HepG2 (cell line): ENCODE data around the gene MAGEA1. TPM values are rescaled to one million over a fixed set of nuclear protein-coding genes. Genes with fewer than 3 reads are reported as not detected.
"Not testable (repeated sequence)": the region's sequence is repeated elsewhere in the genome, so short reads cannot be mapped to it uniquely, and the experiment has no call there.

ENCODE experiments used
- ATAC-seq: fragments of 200-7000 bp; cut with Tn5 transposase; 3 replicates; pipeline ENCODE4 v1.9.1; 2020; ENCODE audit warnings: mild to moderate bottlenecking, moderate library complexity
- BruUV-seq: library from RNA; stranded (reverse); fragments of 400-500 nt; replicated peaks from 2 replicates; lab custom pipeline; 2021; lab: Mats Ljungman, UMichigan
- CTCF ChIA-PET: fragments of 300-600 bp; formaldehyde crosslinking; extraction: SDS; loops from one replicate; lab custom pipeline; 2021; ENCODE audit warnings: low total read pairs, inconsistent platforms, low intra/inter-chr PET ratio; lab: Yijun Ruan, JAX
- POLR2A ChIA-PET: fragments of 350-600 bp; sonication (Branson Sonifier 250); formaldehyde crosslinking; loops from one replicate; lab custom pipeline; 2020; ENCODE audit warnings: antibody characterized with exemption, inconsistent platforms; lab: Yijun Ruan, JAX
- DNase-seq: peaks from one replicate; pipeline ENCODE4 v3.0.0-alpha.2; 2015; ENCODE audit warnings: low spot score
- FAIRE-seq: peaks from 3 replicates; lab custom pipeline; 2011; peaks lifted over from hg19 to GRCh38; lab: Jason Lieb, UNC
- H2AFZ ChIP-seq: one replicate; pipeline ENCODE4 v1.6.1; 2011; ENCODE audit warnings: low read length, inconsistent platforms
- H3K27ac ChIP-seq: fragments of 300-600 bp; 3 replicates; pipeline ENCODE4 v1.8.0; 2011; ENCODE audit warnings: mixed run types, mild to moderate bottlenecking, mixed read lengths, low read length, inconsistent platforms; ENCODE audit not compliant: insufficient read depth; ENCODE audit errors: extremely low read length
- H3K27me3 ChIP-seq, 2 experiments: fragments of 200-600 bp in 1 of 2; 2 replicates in 1 of 2; 3 replicates in 1 of 2; pipeline versions ENCODE4 v1.6.0 to v1.8.0; 2011; ENCODE audit warnings: low read length in 2 of 2, mild to moderate bottlenecking in 2 of 2, moderate library complexity in 2 of 2, inconsistent platforms in 1 of 2; ENCODE audit not compliant: insufficient read depth in 2 of 2, control insufficient read depth in 1 of 2
- H3K36me3 ChIP-seq, 2 experiments: fragments of 200-600 bp in 1 of 2; replicated peaks in 1 of 2; 2 replicates in 1 of 2; 3 replicates in 1 of 2; pipeline versions ENCODE4 v1.5.1 to v1.8.0; 2011; ENCODE audit warnings: low read length in 2 of 2, inconsistent platforms in 1 of 2; ENCODE audit not compliant: insufficient read depth in 2 of 2, control insufficient read depth in 1 of 2
- H3K4me1 ChIP-seq: 2 replicates; pipeline ENCODE4 v1.5.1; 2012; ENCODE audit warnings: low read length, inconsistent platforms; ENCODE audit not compliant: insufficient read depth
- H3K4me2 ChIP-seq: 2 replicates; pipeline ENCODE4 v1.6.0; 2011; ENCODE audit warnings: low read depth, low read length, inconsistent platforms
- H3K4me3 ChIP-seq, 3 experiments: fragments of 200-600 bp in 1 of 3; sonication (generic), shearing (Covaris generic) in 1 of 3; replicated peaks in 1 of 3; 2 replicates each; pipeline ENCODE4 v1.5.1; 2011 to 2016; ENCODE audit warnings: low read length in 3 of 3, inconsistent platforms in 2 of 3, low read depth in 2 of 3, mild to moderate bottlenecking in 2 of 3, control low read depth in 1 of 3, mixed read lengths in 1 of 3; ENCODE audit not compliant: insufficient read depth in 1 of 3
- H3K79me2 ChIP-seq: one replicate; pipeline ENCODE4 v1.6.1; 2011; ENCODE audit warnings: low read length, inconsistent platforms; ENCODE audit not compliant: insufficient read depth
- H3K9ac ChIP-seq: 2 replicates; pipeline ENCODE4 v1.6.0; 2011; ENCODE audit warnings: mild to moderate bottlenecking, low read depth, low read length, inconsistent platforms; ENCODE audit not compliant: insufficient read depth
- H3K9me3 ChIP-seq: 2 replicates; pipeline ENCODE4 v1.5.1; 2012; ENCODE audit warnings: mild to moderate bottlenecking, low read length
- H4K20me1 ChIP-seq: 2 replicates; pipeline ENCODE4 v1.6.0; 2011; ENCODE audit warnings: inconsistent platforms, mild to moderate bottlenecking, low read length, moderate library complexity; ENCODE audit not compliant: insufficient read depth
- ARNT2 ChIP-seq: sonication (generic); formaldehyde crosslinking; IDR thresholded peaks from 2 replicates; pipeline ENCODE4 v1.8.0; 2022; ENCODE audit warnings: mild to moderate bottlenecking, low read depth, missing genetic modification reagents, moderate library complexity
- CSRNP1 ChIP-seq: sonication (generic); formaldehyde crosslinking; IDR thresholded peaks from 2 replicates; pipeline ENCODE4 v1.8.1; 2023; ENCODE audit warnings: mild to moderate bottlenecking, missing genetic modification reagents
- CTCF ChIP-seq: sonication (generic); formaldehyde crosslinking; IDR thresholded peaks from 2 replicates; pipeline ENCODE4 v1.5.0; 2020; ENCODE audit warnings: mild to moderate bottlenecking, missing genetic modification reagents, moderate library complexity
- TFDP2 ChIP-seq: sonication (generic); formaldehyde crosslinking; IDR thresholded peaks from 2 replicates; pipeline ENCODE4 v1.4.0; 2020; ENCODE audit warnings: missing genetic modification reagents
- ZNF253 ChIP-seq: sonication (generic); formaldehyde crosslinking; IDR thresholded peaks from 2 replicates; pipeline ENCODE4 v1.8.0; 2022; ENCODE audit warnings: mild to moderate bottlenecking, missing genetic modification reagents, borderline replicate concordance
- ZNF614 ChIP-seq: IDR thresholded peaks from 2 replicates; pipeline ENCODE4 v1.6.1; 2018; ENCODE audit warnings: missing biosample characterization, missing genetic modification reagents, inconsistent platforms, borderline replicate concordance
- WGBS: methylation state at CpG from one replicate; pipeline ENCODE4 v1.1.6; 2017; ENCODE audit warnings: low lambda C conversion rate; 5-methylcytosine and 5-hydroxymethylcytosine counted together
- in situ Hi-C: cut with HindIII; loops from 2 replicates; pipeline ENCODE4 v1.10.0; 2017; ENCODE audit warnings: low pct_unique_long_range_greater_than_20kb; ENCODE audit not compliant: extremely low pct_ligation_motif_present
- intact Hi-C: fragments of 100-400 bp; cut with micrococcal nuclease; formaldehyde crosslinking; loops from one replicate; pipeline ENCODE4 v1.10.0; 2022; ENCODE audit not compliant: unreplicated experiment
- polyA plus RNA-seq, 8 experiments: library from polyadenylated mRNA; depleted of rRNA in 3 of 8; stranded (reverse) in 7 of 8; unstranded in 1 of 8; fragments of >200 nt; fragmentation: Illumina TruSeq in 4 of 8; extraction: Trizol in 4 of 8; gene quantifications; 2 replicates each; pipeline versions ENCODE4 v1.2.1 to v1.2.3, GENCODE V29; 2011 to 2016; ENCODE audit warnings: low read depth in 4 of 8, missing spikeins in 1 of 8, mixed read lengths in 1 of 8; ENCODE audit not compliant: insufficient read depth in 1 of 8
- total RNA-seq, 5 experiments: library from RNA; depleted of rRNA; stranded (reverse); fragments of >200 nt; fragmentation: Illumina TruSeq; extraction: Trizol; gene quantifications; 2 replicates each; pipeline ENCODE4 v1.2.3, GENCODE V29; 2016; ENCODE audit warnings: low read depth in 1 of 5

The MAGEA1 gene
- total and polyA plus RNA-seq, 2 of the 13 experiments (the other 11 are each of a cell fraction or from before 2014, with no cell fraction given), result not detected

- POLR2A ChIA-PET, DNase-seq, CTCF ChIA-PET, H3K79me2 ChIP-seq, intact Hi-C loops, H3K9me3 ChIP-seq, H3K4me2 ChIP-seq, in situ Hi-C loops, H3K36me3 ChIP-seq, H4K20me1 ChIP-seq, H3K27ac ChIP-seq, H3K4me3 ChIP-seq, H3K9ac ChIP-seq, BruUV-seq, H2AFZ ChIP-seq, H3K27me3 ChIP-seq, H3K4me1 ChIP-seq: not testable (repeated sequence)
- FAIRE-seq (peak; percentile 100), ATAC-seq (peak; percentile 71)
- WGBS, result no CpG with 5 or more reads among the region's 4 CpGs
Measured at GRCh38 chrX:153139074-153139473, 40.0 kb upstream of the MAGEA1 start.

GRCh38 chrX:153146288-153146687 is 32.8 kb upstream of the MAGEA1 start:
- H2AFZ ChIP-seq, POLR2A ChIA-PET, H3K36me3 ChIP-seq, H3K79me2 ChIP-seq, H3K4me3 ChIP-seq, H4K20me1 ChIP-seq, in situ Hi-C loops, BruUV-seq, DNase-seq, H3K9ac ChIP-seq, CTCF ChIA-PET, H3K4me2 ChIP-seq, ATAC-seq, intact Hi-C loops, H3K4me1 ChIP-seq, H3K27me3 ChIP-seq, H3K9me3 ChIP-seq, H3K27ac ChIP-seq: not testable (repeated sequence)
- peak; percentile 64 for FAIRE-seq
- WGBS, result no CpG with 5 or more reads among the region's 7 CpGs

- no peak overlapping the region for H3K4me2 ChIP-seq
- no peak overlapping the region for H3K4me3 ChIP-seq
- POLR2A ChIA-PET, result no interaction called here
- H3K79me2 ChIP-seq, result no peaks in the 10 kb centered on the region
- no peaks in the 10 kb centered on the region for H3K4me1 ChIP-seq
- no peak overlapping the region for H3K9ac ChIP-seq
- WGBS, result 0% methylated on average over 3 of the region's 3 CpGs
- H3K36me3 ChIP-seq, result no peaks in the 10 kb centered on the region
- intact Hi-C loops (no loop called here), in situ Hi-C loops (no loop called here)
- no peak for ATAC-seq
- H2AFZ ChIP-seq, result no peak overlapping the region
- CTCF ChIA-PET, result no interaction called here
- no peak for DNase-seq
- no peaks in the 10 kb centered on the region for H3K9me3 ChIP-seq
- FAIRE-seq, result no peak
- no peaks in the 10 kb centered on the region for H3K27me3 ChIP-seq
- no peak overlapping the region for H3K27ac ChIP-seq
- no peaks in the 10 kb centered on the region for H4K20me1 ChIP-seq
- no TSS peak for BruUV-seq
- TF ChIP-seq TFDP2 (no peak), ZNF614 (CRISPR knock-in tag) (no peak), ARNT2 (CRISPR knock-in tag) (no peak), ZNF253 (CRISPR knock-in tag) (no peak), CTCF (CRISPR knock-in tag) (no peak), CSRNP1 (CRISPR knock-in tag) (no peak)
Measured at GRCh38 chrX:153153516-153153915, 25.6 kb upstream of the MAGEA1 start.
